Coronary artery (tissue), 2 donors: ENCODE results near the gene CPXM1.
"Not testable (repeated sequence)": the region's sequence is repeated elsewhere in the genome, so short reads cannot be mapped to it uniquely, and the experiment has no call there.

ENCODE experiments used
- DNase-seq: peaks from one replicate; pipeline ENCODE4 v3.0.0-alpha.2; 2017; ENCODE audit warnings: low spot score
- H3K27ac ChIP-seq, 2 donors: fragments of 200-600 bp; sonication (generic); one replicate each; pipeline ENCODE4 v1.5.1; 2016 to 2019
- H3K4me3 ChIP-seq: fragments of 200-600 bp; sonication (generic); 2 replicates; pipeline ENCODE4 v1.5.1; 2016; ENCODE audit warnings: mild to moderate bottlenecking, moderate library complexity
- CTCF ChIP-seq: fragments of 200-600 bp; sonication (generic); IDR thresholded peaks from one replicate; pipeline ENCODE4 v1.5.1; 2019; ENCODE audit warnings: antibody characterized with exemption

Gene CPXM1

DNA sequence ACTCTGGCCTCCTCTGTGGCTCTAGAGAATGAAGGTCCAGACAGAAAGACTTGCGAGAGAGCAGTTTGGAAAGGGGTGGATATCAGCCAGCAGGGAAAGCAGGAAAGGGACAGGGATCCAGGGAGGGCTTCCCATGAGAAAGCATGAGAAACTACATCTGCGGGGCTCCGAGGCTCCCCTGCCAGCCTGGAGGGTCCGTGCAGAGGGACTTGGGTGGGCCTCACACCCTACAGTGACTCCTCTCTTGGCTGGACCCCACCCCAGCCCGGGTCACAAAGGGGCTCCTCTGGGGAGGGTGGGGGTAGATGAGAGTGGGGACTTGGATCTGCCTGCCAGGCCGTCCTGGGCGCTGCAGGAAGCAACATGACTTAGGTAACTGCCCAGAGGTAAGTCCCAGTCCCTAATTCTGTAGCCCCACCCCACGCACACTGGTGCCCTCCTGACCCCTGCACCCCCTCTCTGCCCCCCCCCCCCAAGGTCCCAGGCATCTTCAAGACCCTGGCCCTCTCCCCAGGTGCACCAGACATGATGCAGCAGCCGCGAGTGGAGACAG is 15.7 kb upstream of the CPXM1 start, which contains the start of gene TMEM239:
Gene TMEM239 (plus strand): TSS at position 335 of the 553 bp plus-strand sequence. CDS start 191 bp downstream, at position 526.
- peak; percentile 59 for DNase-seq
- H3K4me3 ChIP-seq: no peak within 1 kb of the TSS
- TF ChIP-seq CTCF: no peak
- no peak within 1 kb of the TSS for H3K27ac ChIP-seq

DNA sequence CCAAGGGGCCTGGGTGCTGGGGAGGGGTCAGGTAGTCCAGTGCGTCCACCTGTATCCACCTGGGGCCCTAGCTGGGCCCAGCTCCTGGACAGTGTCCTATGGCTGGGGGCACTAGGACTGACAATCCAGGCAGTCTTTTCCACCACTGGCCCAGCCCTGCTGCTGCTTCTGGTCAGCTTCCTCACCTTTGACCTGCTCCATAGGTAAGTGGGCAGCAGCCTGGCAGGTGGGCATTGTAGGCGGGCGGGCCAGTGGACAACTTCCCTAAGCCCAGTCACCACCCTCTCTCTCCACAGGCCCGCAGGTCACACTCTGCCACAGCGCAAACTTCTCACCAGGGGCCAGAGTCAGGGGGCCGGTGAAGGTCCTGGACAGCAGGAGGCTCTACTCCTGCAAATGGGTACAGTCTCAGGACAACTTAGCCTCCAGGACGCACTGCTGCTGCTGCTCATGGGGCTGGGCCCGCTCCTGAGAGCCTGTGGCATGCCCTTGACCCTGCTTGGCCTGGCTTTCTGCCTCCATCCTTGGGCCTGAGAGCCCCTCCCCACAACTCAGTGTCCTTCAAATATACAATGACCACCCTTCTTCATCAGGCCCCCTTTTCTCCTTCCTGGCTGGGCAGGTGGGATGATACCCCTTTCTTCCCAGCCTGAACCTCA is 14.9 kb upstream of the CPXM1 start:
- Histone ChIP-seq H3K4me3 (no peak overlapping the region), H3K27ac (no peak overlapping the region)
- no peak for TF ChIP-seq CTCF
- DNase-seq: peak; percentile 36

DNA sequence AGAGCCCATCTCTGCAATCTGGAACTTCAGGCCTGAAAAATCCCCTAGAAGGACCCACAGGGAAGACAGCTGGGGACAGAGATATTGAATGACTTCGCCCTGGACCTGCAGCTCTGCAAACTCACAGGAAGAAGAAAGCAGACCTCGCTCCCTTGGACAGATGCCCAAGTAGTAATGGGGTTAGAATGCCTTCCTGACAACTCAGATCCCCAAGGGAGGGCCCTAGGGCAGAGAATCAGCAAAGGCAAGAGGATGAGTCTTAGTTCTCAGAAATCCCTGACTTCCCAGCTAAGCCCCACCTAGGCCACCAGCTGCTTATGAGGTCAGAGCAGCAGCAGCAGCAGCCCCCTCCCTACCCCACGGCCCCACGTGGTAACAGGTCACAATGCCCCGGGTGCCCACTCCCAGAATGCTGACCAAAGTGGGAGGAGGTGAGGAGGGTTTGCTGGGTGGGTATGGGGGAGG is 14.2 kb upstream of the CPXM1 start, which contains the start of gene C20orf141:
Gene C20orf141 (plus strand): TSS at position 401 of the 465 bp plus-strand sequence. CDS start 198 bp downstream, outside the sequence.
- DNase-seq: peak; percentile 73
- TF ChIP-seq CTCF: no peak
- Histone ChIP-seq H3K4me3 (no peak within 1 kb of the TSS), H3K27ac (no peak within 1 kb of the TSS)

- H3K27ac ChIP-seq: no peak overlapping the region
- H3K4me3 ChIP-seq: no peak overlapping the region
- no peak for TF ChIP-seq CTCF
- no peak for DNase-seq
Observed at GRCh38 chr20:2814076-2814475, 13.6 kb upstream of the CPXM1 start.

- no peak for DNase-seq
- TF ChIP-seq CTCF: no peak
- H3K27ac ChIP-seq: no peak overlapping the region
- no peak overlapping the region for H3K4me3 ChIP-seq
Observed at GRCh38 chr20:2812189-2812588, 11.8 kb upstream of the CPXM1 start.

- TF ChIP-seq CTCF: no peak
- no peak overlapping the region for H3K27ac ChIP-seq
- H3K4me3 ChIP-seq: no peak overlapping the region
- DNase-seq: peak; percentile 17
Observed at GRCh38 chr20:2809690-2810089, 9.3 kb upstream of the CPXM1 start.

- not testable (repeated sequence) for H3K27ac ChIP-seq, H3K4me3 ChIP-seq
- peak; percentile 28 for DNase-seq
Observed at GRCh38 chr20:2807929-2808328, 7.5 kb upstream of the CPXM1 start.
